ENCODE data around the gene STARD4. TPM values are rescaled to one million over a fixed set of nuclear protein-coding genes. Genes with fewer than 3 reads are reported as not detected.
A peak's percentile ranks its signal among the peaks of the same experiment; 100 is the strongest.

STARD4 gene
- total RNA-seq, 1 donor from 2014 or later: 49.1 TPM

DNA sequence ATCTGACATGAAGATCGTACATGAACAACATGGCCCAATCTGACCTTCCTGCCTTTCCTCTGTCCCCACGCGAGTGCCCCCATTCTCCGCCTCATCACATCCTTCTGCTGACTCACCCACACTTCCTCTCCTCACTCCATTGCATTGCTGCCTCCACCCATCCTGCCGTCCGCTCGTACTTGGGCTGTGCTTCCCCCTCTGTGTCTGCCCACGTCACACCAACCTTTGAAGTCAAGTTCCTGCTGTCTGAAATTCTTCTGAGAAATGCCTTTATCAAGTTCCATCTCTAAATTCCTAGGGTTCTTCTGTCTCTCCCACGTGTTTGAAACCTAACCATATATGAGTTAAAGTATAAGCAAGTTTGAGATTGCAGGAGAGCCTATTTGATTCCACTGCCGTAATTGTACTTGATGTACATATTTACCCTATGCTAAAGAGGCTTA lies 18.0 kb upstream of the STARD4 start:
- TF ChIP-seq, protein P1, sequence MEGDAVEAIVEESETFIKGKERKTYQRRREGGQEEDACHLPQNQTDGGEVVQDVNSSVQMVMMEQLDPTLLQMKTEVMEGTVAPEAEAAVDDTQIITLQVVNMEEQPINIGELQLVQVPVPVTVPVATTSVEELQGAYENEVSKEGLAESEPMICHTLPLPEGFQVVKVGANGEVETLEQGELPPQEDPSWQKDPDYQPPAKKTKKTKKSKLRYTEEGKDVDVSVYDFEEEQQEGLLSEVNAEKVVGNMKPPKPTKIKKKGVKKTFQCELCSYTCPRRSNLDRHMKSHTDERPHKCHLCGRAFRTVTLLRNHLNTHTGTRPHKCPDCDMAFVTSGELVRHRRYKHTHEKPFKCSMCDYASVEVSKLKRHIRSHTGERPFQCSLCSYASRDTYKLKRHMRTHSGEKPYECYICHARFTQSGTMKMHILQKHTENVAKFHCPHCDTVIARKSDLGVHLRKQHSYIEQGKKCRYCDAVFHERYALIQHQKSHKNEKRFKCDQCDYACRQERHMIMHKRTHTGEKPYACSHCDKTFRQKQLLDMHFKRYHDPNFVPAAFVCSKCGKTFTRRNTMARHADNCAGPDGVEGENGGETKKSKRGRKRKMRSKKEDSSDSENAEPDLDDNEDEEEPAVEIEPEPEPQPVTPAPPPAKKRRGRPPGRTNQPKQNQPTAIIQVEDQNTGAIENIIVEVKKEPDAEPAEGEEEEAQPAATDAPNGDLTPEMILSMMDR (conservative IDR thresholded peaks at IDR 0.05; ENCODE audit: low read depth, low read length): no peak
- no peak overlapping the region for H3K4me3 ChIP-seq (ENCODE audit: low read depth, low read length)
- DNase-seq (ENCODE audit: low read depth): peak; percentile 63

DNA sequence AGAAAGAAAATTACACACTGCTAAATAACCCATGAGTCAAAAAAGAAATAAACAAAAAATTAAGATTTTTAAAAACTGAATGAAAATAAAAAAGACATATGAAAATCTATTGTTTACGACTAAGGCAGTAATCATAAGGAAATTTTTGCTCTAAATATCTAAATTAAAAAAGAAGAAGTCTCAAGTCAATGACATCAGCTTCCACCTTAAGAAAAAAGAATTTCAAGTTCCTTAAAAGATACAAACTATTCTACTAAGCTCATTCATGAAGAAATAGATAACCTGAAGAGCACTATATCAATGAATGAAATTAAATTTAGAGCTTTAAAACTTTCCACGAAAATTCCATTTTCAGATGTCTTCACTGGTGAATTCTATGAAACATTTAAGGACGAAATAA lies 15.7 kb upstream of the STARD4 start:
- no peak for DNase-seq (ENCODE audit: low read depth)
- H3K4me3 ChIP-seq (ENCODE audit: low read depth, low read length): no peak overlapping the region
- TF ChIP-seq, protein P1 (conservative IDR thresholded peaks at IDR 0.05; ENCODE audit: low read depth, low read length): no peak

DNA sequence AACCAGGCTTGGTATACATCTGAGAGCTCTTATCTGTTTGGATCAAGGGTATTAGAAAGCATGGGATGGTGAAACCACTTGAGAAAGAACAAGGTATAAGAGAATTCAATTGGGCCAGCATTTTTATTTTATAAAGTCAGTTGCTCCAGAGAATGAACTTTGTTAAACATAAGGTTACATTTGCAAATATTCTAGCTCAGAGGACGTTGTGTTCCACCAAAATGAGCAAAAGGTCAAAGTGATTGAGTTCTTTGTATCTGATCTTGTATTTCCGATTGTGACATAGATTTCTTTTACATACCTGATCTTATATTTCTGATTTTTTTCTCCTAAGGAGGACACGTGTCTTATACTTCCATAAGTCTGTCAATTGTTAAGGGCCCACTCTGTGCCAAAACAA lies 8.6 kb upstream of the STARD4 start:
- TF ChIP-seq, protein P1 (conservative IDR thresholded peaks at IDR 0.05; ENCODE audit: low read depth, low read length): no peak
- no peak for DNase-seq (ENCODE audit: low read depth)

DNA sequence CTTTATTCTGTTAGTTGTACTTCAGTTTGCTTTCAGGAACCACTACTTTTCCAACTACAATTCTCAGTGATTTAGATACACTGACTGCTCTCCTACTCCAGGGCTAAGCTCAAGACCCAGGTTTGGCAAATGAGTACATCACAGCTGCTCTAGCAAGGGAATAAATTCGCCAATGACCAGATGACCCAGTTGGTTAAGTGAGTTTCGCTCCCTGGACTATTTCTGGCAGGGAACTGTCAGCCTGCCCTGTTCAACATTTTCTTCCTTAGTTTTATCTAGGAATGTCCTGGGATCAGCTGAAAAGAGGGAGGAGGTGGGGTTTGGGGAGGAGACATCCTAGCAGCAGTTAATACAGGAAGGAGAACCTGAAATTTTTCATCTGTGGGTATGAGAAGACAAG lies 6.4 kb upstream of the STARD4 start:
- TF ChIP-seq, protein P1 (conservative IDR thresholded peaks at IDR 0.05; ENCODE audit: low read depth, low read length): no peak
- no peak overlapping the region for H3K4me3 ChIP-seq (ENCODE audit: low read depth, low read length)
- DNase-seq (ENCODE audit: low read depth): no peak

More for the DNA sequence above, 8.6 kb upstream of the STARD4 start:
- H3K4me3 ChIP-seq (ENCODE audit: low read depth, low read length): no peak overlapping the region

DNA sequence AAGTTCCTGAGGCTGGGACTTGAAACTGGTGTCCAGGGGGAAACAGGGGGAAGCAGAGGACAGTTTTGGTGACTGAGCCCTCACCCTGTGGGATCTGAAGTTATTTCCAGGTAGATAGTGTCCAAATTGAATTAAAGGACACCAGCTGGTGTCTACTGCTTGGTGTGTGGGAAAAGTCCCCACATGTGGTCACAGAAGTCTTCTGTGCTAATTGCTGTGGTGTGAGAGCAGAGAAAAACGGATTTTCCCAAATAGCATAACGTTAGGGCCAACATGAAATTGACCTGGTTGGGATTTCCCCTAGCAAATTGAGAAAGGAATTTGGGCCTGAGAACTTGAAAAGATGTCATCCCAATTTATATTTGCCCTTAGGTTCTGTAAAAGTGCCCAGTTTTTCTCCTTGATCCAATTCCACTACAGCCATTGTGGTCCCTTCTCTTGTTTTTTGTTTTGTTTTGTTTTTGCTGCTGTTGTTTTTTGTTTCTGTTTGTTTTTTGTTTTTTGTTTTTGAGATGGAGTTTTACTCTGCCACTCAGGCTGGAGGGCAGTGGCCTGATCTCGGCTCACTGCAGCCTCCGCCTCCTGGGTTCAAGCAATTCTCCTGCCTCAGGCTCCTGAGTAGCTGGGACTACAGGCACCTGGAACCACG lies 5.6 kb upstream of the STARD4 start:
- TF ChIP-seq, protein P1 (conservative IDR thresholded peaks at IDR 0.05; ENCODE audit: low read depth, low read length): no peak
- H3K4me3 ChIP-seq (ENCODE audit: low read depth, low read length): no peak overlapping the region
- DNase-seq (ENCODE audit: low read depth): no peak

DNA sequence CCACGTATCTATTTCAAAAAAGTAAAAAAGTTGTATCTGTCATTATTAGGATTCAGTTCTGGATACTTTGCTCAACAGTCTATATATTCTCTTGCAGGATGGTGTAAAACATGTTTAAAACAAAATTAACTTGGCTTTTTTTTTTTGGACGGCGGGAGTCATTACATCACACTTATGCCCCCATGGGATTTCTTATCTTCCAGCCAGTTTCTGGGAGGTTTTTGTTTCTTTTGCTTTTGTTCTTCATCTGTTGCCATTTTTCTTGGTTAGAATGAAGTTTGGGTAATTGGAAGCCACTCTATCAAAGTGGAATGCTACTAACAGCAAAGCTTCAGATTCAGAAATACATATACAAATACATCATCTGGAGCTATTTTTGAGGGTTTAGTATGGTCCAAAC lies 1.8 kb upstream of the STARD4 start:
- no peak for DNase-seq (ENCODE audit: low read depth)
- no peak overlapping the region for H3K4me3 ChIP-seq (ENCODE audit: low read depth, low read length)
- TF ChIP-seq, protein P1 (conservative IDR thresholded peaks at IDR 0.05; ENCODE audit: low read depth, low read length): no peak

DNA sequence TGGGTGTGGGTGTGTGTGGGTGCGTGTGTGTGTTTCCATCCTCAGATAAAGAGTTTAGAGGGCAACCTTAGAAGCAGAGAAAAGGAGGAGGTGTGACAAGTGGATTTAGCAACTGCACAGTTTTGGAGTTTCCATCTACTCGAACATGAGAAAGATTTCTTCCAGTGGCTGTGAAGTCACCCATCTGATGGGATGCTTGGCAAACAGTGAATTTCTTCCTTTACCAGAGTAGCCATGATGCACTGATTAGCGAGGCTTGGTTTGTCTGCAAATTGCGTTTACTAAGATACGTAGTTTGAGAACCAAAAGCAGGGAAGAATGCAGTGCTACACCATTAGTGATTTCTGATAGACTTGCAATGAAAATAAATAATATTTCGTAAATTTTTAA lies 791 bp upstream of the STARD4 start:
- H3K4me3 ChIP-seq (ENCODE audit: low read depth, low read length): peak overlapping the region; percentile 86
- TF ChIP-seq, protein P1 (conservative IDR thresholded peaks at IDR 0.05; ENCODE audit: low read depth, low read length): no peak
- DNase-seq (ENCODE audit: low read depth): no peak

Data from epithelial cell of proximal tubule (primary cell).